NT2/D1 (cell line): ENCODE data around the gene HOXD3.

Experiments used
- YY1 ChIP-seq: IDR thresholded peaks from 2 replicates; pipeline ENCODE4 v1.6.1; 2011; ENCODE audit not compliant: insufficient read length, insufficient read depth
- ZNF274 ChIP-seq: IDR thresholded peaks from 2 replicates; pipeline ENCODE4 v1.6.1; 2011; ENCODE audit warnings: mild to moderate bottlenecking, low read depth, low read length

DNA sequence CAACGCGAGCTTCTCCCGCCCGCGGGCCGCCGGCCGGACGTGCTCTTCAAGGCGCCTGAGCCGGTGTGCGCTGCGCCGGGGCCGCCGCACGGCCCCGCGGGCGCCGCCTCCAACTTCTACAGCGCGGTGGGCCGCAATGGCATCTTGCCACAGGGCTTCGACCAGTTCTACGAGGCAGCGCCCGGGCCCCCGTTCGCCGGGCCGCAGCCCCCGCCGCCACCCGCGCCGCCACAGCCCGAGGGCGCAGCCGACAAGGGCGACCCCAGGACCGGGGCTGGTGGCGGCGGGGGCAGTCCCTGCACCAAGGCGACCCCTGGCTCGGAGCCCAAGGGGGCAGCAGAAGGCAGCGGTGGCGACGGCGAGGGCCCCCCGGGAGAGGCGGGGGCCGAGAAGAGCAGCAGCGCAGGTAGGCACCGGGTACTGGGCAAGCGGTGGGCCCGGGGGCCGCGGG is 49.4 kb upstream of the HOXD3 start:
- TF ChIP-seq ZNF274 (no peak), YY1 (no peak)
